Neutrophil (primary cell): ENCODE measurements around the gene KIAA1549.

Source experiments
- H3K27ac ChIP-seq: fragments of 200-600 bp; sonication (generic); 2 replicates; pipeline ENCODE4 v1.5.1; 2016; ENCODE audit warnings: mild to moderate bottlenecking, moderate library complexity
- H3K27me3 ChIP-seq: fragments of 200-600 bp; sonication (generic); 2 replicates; pipeline ENCODE4 v1.6.0; 2016; ENCODE audit warnings: mild to moderate bottlenecking
- H3K36me3 ChIP-seq: fragments of 200-600 bp; sonication (generic); 2 replicates; pipeline ENCODE4 v1.5.1; 2017
- H3K4me1 ChIP-seq, 2 experiments: fragments of 200-600 bp in 1 of 2; sonication (generic) in 1 of 2; 1 replicate in 1 of 2; 2 replicates in 1 of 2; pipeline versions ENCODE4 v1.5.1 to v1.6.1; 2013 to 2016; ENCODE audit warnings: low read depth in 1 of 2, low read length in 1 of 2, mild to moderate bottlenecking in 1 of 2, moderate library complexity in 1 of 2; ENCODE audit not compliant: control insufficient read depth in 1 of 2, insufficient read depth in 1 of 2
- H3K4me3 ChIP-seq, 2 experiments: fragments of 200-600 bp in 1 of 2; sonication (generic) in 1 of 2; 1 replicate in 1 of 2; 2 replicates in 1 of 2; pipeline ENCODE4 v1.5.1; 2013 to 2016; ENCODE audit warnings: low read depth in 1 of 2, low read length in 1 of 2, mild to moderate bottlenecking in 1 of 2, moderate library complexity in 1 of 2
- H3K9me3 ChIP-seq: fragments of 200-600 bp; sonication (generic); 2 replicates; pipeline ENCODE4 v1.5.1; 2016
- CTCF ChIP-seq: fragments of 200-600 bp; sonication (generic); IDR thresholded peaks from 2 replicates; pipeline ENCODE4 v1.5.1; 2016; ENCODE audit warnings: antibody characterized with exemption

KIAA1549 gene

DNA sequence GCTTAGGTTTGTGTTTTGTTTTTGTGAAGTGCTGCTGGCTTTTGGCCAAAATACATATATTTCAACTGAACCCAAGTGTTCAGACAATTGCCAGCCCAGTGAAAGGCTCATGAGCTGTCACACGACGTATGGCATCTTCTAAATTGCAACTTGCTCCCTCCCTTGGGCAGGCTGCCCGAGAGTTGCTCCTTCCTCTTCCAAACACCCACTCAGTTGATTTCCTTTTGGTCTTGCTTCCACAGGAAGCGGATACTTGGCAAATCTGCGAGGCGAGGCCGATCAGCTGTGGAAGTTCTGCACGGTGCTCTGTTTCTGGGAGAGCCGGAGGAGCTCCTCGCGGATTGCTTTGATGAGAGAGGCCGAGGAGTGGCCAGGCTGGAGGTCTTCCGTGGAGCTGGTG is 143.6 kb downstream of the KIAA1549 start:
- Histone ChIP-seq H3K27me3 (no peaks in the 10 kb centered on the region), H3K9me3 (no peaks in the 10 kb centered on the region), H3K4me1 (no peaks in the 10 kb centered on the region), H3K27ac (no peak overlapping the region), H3K4me3 (no peak overlapping the region), H3K36me3 (no peaks in the 10 kb centered on the region)
- TF ChIP-seq CTCF: no peak

DNA sequence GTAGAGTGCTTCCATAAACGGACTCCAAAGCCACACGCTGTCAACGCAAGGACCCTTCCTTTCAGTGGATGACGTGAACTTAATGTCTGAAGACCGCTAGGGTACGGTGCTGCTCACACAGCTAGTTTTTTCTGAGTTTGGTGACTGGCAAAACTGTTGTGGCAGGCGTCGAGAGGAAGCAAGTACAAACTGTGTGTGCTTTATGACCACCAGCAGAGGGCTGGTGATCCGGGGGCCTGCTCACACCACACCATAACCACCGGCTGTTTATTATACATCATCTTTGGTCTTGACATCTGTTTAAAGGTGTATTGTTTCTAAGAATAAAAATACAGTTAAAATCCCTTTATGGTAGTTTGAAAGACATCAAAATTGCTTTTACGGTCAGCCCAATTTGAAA is 146.1 kb downstream of the KIAA1549 start:
- no peak overlapping the region for H3K27ac ChIP-seq
- no peaks in the 10 kb centered on the region for H3K9me3 ChIP-seq
- no peaks in the 10 kb centered on the region for H3K36me3 ChIP-seq
- no peak overlapping the region for H3K4me3 ChIP-seq
- TF ChIP-seq CTCF: no peak
- H3K27me3 ChIP-seq: no peaks in the 10 kb centered on the region
- H3K4me1 ChIP-seq: no peaks in the 10 kb centered on the region

GRCh38 chr7:138834583-138834982 is 146.6 kb downstream of the KIAA1549 start:
- no peaks in the 10 kb centered on the region for H3K27me3 ChIP-seq
- H3K36me3 ChIP-seq: no peaks in the 10 kb centered on the region
- H3K27ac ChIP-seq: no peak overlapping the region
- no peak for TF ChIP-seq CTCF
- no peak overlapping the region for H3K4me3 ChIP-seq
- no peaks in the 10 kb centered on the region for H3K9me3 ChIP-seq
- no peaks in the 10 kb centered on the region for H3K4me1 ChIP-seq

- no peaks in the 10 kb centered on the region for H3K27me3 ChIP-seq
- H3K9me3 ChIP-seq: no peaks in the 10 kb centered on the region
- no peak overlapping the region for H3K4me3 ChIP-seq
- no peaks in the 10 kb centered on the region for H3K36me3 ChIP-seq
- TF ChIP-seq CTCF: no peak
- H3K27ac ChIP-seq: no peak overlapping the region
- H3K4me1 ChIP-seq: no peaks in the 10 kb centered on the region
Observed at GRCh38 chr7:138833596-138833995, 147.6 kb downstream of the KIAA1549 start.

- no peak for TF ChIP-seq CTCF
- H3K36me3 ChIP-seq: no peaks in the 10 kb centered on the region
- no peaks in the 10 kb centered on the region for H3K4me1 ChIP-seq
- H3K9me3 ChIP-seq: no peaks in the 10 kb centered on the region
- H3K27ac ChIP-seq: no peak overlapping the region
- H3K27me3 ChIP-seq: no peaks in the 10 kb centered on the region
- H3K4me3 ChIP-seq: no peak overlapping the region
Observed at GRCh38 chr7:138832966-138833365, 148.2 kb downstream of the KIAA1549 start.

DNA sequence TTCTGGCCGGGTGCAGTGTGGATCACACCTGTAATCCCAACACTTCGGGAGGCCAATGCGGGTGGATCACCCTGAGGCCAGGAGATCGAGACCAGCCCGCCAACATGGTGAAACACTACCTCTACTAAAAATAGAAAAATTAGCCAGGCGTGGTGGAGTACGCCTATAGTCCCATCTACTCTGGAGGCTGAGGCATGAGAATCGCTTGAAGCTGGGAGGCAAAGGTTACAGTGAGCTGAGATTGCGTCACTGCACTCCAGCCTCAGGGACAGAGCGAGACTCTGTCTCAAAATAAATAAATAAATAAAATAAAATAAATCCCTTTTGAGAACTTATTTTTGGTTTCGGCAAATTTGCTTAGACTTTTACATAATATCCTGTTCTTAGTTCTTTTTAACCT is 151.9 kb downstream of the KIAA1549 start:
- TF ChIP-seq CTCF: no peak
- no peaks in the 10 kb centered on the region for H3K9me3 ChIP-seq
- H3K27me3 ChIP-seq: no peaks in the 10 kb centered on the region
- H3K4me1 ChIP-seq: no peaks in the 10 kb centered on the region
- H3K4me3 ChIP-seq: no peak overlapping the region
- no peak overlapping the region for H3K27ac ChIP-seq
- H3K36me3 ChIP-seq: no peaks in the 10 kb centered on the region
